ENCODE measurements around the gene SLC6A5. TPM values are rescaled to one million over a fixed set of nuclear protein-coding genes. Genes with fewer than 3 reads are reported as not detected.

Gene SLC6A5
- polyA plus RNA-seq, 3 donors: not detected

- 47 to 67% (median 58%) methylated on average over 4 of the region's 4 CpGs for WGBS, 3 donors
- no peak overlapping the region for H3K27ac ChIP-seq (ENCODE audit: low read depth, low read length)
Observed at GRCh38 chr11:20611892-20612291, 12.5 kb downstream of the SLC6A5 start.

GRCh38 chr11:20612416-20612815 is 13.0 kb downstream of the SLC6A5 start:
- H3K27ac ChIP-seq (ENCODE audit: low read depth, low read length): no peak overlapping the region
- 49 to 59% (median 53%) methylated on average over 3 of the region's 3 CpGs for WGBS, 3 donors

DNA sequence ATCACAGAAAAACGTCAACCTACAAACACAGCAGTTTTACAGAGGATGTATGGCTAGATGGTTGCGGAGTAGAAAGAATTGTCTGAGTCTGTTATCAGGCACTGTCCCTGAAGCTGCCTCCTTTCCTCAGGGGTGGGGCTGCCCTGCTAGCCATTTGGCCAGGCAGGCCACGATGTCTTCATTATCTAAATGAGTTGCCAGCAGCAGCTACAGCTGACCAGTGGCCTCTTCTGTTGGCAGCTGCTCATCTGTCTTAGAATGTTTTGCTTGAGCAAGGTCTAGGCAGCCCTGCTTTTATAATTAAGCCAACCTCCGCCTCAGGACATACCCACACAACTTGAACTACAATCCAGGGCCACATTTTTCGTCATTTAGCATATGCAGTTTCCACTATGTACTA is 17.5 kb downstream of the SLC6A5 start:
- 30 to 43% (median 37%) methylated on average over 5 of the region's 5 CpGs for WGBS, 3 donors
- no peak overlapping the region for H3K27ac ChIP-seq (ENCODE audit: low read depth, low read length)

- WGBS, 3 donors: 22 to 50% (median 30%) methylated on average over 4 of the region's 4 CpGs
- H3K27ac ChIP-seq (ENCODE audit: low read depth, low read length): no peak overlapping the region
Observed at GRCh38 chr11:20617346-20618005, 18.1 kb downstream of the SLC6A5 start.

DNA sequence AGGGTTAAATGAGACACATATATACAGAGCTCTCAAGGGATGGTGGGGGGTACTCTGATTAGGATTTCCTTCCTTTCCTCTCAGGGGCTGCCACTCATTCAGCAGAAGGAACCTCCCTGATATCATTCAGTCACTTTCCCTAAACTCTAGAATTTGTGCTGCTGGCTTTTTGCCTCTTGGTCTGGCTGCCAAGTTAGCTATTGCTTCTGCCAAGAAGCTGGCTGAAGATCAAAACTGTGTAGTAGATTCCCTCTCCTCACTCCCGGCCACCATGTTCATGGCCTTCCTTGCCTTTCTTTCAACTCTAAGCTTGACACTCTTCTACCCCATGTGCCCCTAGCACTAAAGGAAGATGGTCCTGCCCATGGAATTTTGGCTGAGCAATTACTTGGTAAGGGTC is 18.7 kb downstream of the SLC6A5 start:
- no peak overlapping the region for H3K27ac ChIP-seq (ENCODE audit: low read depth, low read length)
- 27 to 36% (median 29%) methylated on average over 1 of the region's 1 CpG for WGBS, 3 donors

DNA sequence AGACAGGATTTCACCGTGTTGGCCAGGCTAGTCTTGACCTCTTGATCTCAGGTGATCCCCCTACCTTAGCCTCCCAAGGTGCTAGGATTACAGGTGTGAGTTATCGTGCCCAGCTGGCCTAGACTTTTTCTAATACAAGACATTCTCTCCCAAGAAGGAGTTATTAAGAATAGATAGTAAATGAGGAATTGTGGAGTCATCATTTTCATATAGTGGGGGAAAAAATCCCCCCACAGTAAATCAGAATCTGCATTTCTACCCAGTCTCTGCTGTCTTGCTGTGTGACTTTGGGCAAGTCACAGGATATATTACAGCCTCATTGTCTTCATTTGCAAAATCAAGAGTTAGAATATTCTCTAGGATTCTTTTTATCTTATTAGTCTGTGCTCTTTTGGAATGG is 21.6 kb downstream of the SLC6A5 start:
- 44 to 66% (median 66%) methylated on average over 2 of the region's 2 CpGs for WGBS, 3 donors
- H3K27ac ChIP-seq (ENCODE audit: low read depth, low read length): no peak overlapping the region

DNA sequence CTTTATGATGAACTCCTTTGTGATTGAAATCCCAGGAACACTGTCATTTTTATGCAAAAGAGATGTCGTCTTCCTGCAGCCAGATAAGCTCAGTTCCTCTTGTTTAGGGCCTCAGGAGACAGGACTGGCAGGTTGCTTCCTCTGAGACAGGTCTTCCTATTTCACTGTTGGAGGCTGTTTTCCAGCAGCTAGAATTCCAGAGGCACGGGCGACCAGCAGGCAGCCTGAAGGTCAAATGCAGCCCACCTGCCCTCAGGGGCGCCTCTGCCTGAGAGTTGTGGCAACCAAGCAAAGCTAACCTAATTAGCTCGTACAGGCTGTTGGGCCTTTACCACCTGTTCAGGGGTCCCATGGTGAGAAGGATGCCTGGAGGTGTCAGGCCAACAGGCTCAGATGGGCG is 22.3 kb downstream of the SLC6A5 start:
- 26 to 54% (median 44%) methylated on average over 6 of the region's 6 CpGs for WGBS, 3 donors
- H3K27ac ChIP-seq (ENCODE audit: low read depth, low read length): no peak overlapping the region

DNA sequence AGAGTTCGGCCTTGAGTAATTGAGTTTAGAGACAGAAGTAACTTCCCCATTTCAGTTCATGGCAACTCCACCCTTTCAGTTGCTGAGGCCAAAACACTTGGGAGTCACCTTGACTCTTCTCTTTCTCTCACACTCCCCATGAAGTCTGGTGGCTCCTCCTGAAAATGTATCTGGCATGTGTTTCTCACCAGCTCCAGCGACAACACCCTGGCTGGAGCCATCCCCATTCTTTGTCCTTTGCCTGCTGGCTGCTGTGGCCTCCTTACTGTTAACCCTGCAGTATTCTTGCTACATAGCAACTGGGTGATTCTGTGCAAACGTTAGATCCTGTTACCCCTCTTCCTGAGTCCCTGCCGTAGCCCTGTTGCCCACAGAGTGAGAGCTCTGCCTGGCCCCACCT is 23.8 kb downstream of the SLC6A5 start:
- WGBS, 3 donors: 28 to 45% (median 40%) methylated on average over 4 of the region's 4 CpGs
- H3K27ac ChIP-seq (ENCODE audit: low read depth, low read length): no peak overlapping the region

GRCh38 chr11:20626279-20626678 is 26.9 kb downstream of the SLC6A5 start:
- WGBS, 3 donors: 48 to 77% (median 70%) methylated on average over 4 of the region's 4 CpGs

GRCh38 chr11:20627026-20627425 is 27.6 kb downstream of the SLC6A5 start:
- 67 to 84% (median 70%) methylated on average over 3 of the region's 3 CpGs for WGBS, 3 donors
- no peak overlapping the region for H3K27ac ChIP-seq (ENCODE audit: low read depth, low read length)

More at GRCh38 chr11:20626279-20626678, 26.9 kb downstream of the SLC6A5 start:
- no peak overlapping the region for H3K27ac ChIP-seq (ENCODE audit: low read depth, low read length)

GRCh38 chr11:20627701-20628100 is 28.3 kb downstream of the SLC6A5 start:
- WGBS, 3 donors: 28 to 65% (median 63%) methylated on average over 3 of the region's 3 CpGs
- H3K27ac ChIP-seq (ENCODE audit: low read depth, low read length): no peak overlapping the region

- no peak overlapping the region for H3K27ac ChIP-seq (ENCODE audit: low read depth, low read length)
- 63 to 72% (median 67%) methylated on average over 5 of the region's 5 CpGs for WGBS, 3 donors
Observed at GRCh38 chr11:20631519-20632168, 32.2 kb downstream of the SLC6A5 start.

GRCh38 chr11:20632169-20632532 is 32.7 kb downstream of the SLC6A5 start:
- WGBS, 3 donors: 31 to 54% (median 43%) methylated on average over 1 of the region's 1 CpG
- H3K27ac ChIP-seq (ENCODE audit: low read depth, low read length): no peak overlapping the region

- no peak overlapping the region for H3K27ac ChIP-seq (ENCODE audit: low read depth, low read length)
- 80 to 92% (median 89%) methylated on average over 5 of the region's 5 CpGs for WGBS, 3 donors
Observed at GRCh38 chr11:20634044-20634443, 34.6 kb downstream of the SLC6A5 start.

DNA sequence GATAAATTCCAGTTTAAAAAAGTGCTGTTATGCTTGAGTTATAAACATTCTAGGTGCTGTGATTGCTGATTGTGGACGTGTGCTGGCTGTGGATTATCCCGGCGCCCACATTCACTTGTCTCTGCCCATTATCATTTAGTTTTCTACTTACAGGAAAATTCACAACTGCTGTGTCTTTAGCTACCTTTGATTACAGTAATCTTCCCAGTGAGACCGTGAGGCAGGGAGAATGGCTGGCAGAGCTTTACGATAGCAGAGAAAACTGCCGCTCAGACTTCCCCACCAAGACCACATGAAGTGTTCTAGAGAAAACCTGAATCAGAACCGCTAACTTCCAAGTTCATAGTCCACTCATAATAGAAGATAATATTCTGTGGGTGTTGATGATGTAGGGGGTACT is 35.4 kb downstream of the SLC6A5 start:
- 73 to 77% (median 75%) methylated on average over 7 of the region's 7 CpGs for WGBS, 3 donors
- H3K27ac ChIP-seq (ENCODE audit: low read depth, low read length): no peak overlapping the region

GRCh38 chr11:20638074-20638473 is 38.7 kb downstream of the SLC6A5 start:
- 48 to 82% (median 71%) methylated on average over 7 of the region's 7 CpGs for WGBS, 3 donors
- no peak overlapping the region for H3K27ac ChIP-seq (ENCODE audit: low read depth, low read length)

GRCh38 chr11:20639688-20640087 is 40.3 kb downstream of the SLC6A5 start:
- no peak overlapping the region for H3K27ac ChIP-seq (ENCODE audit: low read depth, low read length)
- 44 to 57% (median 55%) methylated on average over 3 of the region's 3 CpGs for WGBS, 3 donors

DNA sequence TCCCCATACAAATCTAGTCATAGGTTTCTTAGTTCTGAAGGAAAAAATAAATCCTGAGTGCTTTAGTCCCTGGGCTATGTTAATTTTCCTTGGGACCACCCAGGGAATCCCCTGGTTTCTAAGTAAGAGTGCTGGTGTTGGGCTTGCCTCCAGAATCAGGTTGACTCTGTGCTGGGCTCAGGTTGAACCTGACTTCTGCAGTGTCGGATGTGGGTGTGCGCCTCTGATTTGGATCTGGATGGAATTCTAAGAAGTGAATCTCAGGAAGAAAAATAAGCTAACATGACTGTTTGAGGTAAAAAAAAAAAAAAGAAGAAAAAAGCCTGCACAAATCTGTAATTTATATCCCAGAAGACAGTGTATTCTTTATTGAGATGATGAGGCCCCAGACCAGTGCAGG is 41.0 kb downstream of the SLC6A5 start:
- 94 to 96% (median 96%) methylated on average over 2 of the region's 2 CpGs for WGBS, 3 donors

DNA sequence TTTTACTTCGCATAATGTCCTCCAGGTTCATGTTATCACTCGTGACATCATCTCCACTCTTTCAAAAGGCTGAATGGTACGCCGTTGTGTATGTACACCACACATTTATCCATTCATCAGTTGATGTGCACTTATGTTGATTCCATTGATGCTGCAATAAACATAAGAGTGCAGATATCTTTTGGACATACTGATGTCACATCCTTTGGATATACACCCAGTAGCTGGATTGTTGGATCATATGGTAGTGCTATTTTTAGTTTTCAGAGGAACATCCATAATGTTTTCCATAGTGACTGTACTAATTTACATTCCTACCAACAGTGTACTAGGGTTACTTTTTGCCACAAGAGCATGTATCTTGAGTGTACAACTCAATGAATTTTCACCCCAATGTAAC is 45.0 kb downstream of the SLC6A5 start:
- 81 to 86% (median 85%) methylated on average over 4 of the region's 4 CpGs for WGBS, 3 donors
- no peak overlapping the region for H3K27ac ChIP-seq (ENCODE audit: low read depth, low read length)

More for the DNA sequence above, 41.0 kb downstream of the SLC6A5 start:
- no peak overlapping the region for H3K27ac ChIP-seq (ENCODE audit: low read depth, low read length)

- no peak overlapping the region for H3K27ac ChIP-seq (ENCODE audit: low read depth, low read length)
- 39 to 44% (median 40%) methylated on average over 4 of the region's 4 CpGs for WGBS, 3 donors
Observed at GRCh38 chr11:20647976-20648565, 48.7 kb downstream of the SLC6A5 start.
